Measurements from ENCODE around the gene ITLN2. TPM values are rescaled to one million over a fixed set of nuclear protein-coding genes. Genes with fewer than 3 reads are reported as not detected.
A peak's percentile ranks its signal among the peaks of the same experiment; 100 is the strongest.
"Not testable (repeated sequence)": the region's sequence is repeated elsewhere in the genome, so short reads cannot be mapped to it uniquely, and the experiment has no call there.

The ITLN2 gene
- polyA plus RNA-seq, 3 donors = 0.29 TPM; not detected in 2

DNA sequence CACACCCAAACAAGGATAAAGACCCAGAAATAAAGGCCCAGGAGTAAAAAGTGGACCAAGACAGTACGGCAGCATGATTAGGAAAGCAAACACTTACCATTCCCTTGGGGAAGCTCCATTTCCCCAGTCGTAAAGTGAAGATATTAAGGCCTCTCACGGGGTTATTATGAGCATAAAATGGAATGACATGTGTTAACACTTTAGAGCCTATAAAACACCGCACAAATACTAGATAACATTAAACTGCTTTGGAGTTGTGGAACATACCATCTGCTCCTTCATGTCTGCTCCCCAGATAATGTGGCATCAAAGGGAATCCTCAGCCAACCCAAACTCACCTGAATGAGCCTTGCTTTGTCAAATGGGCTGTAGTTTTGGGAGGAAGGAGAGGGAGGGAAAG is 8.9 kb upstream of the ITLN2 start:
- no peak for DNase-seq (ENCODE audit: extremely low read depth in 1 of 11, low read depth in 9 of 11, low spot score in 4 of 11)

DNA sequence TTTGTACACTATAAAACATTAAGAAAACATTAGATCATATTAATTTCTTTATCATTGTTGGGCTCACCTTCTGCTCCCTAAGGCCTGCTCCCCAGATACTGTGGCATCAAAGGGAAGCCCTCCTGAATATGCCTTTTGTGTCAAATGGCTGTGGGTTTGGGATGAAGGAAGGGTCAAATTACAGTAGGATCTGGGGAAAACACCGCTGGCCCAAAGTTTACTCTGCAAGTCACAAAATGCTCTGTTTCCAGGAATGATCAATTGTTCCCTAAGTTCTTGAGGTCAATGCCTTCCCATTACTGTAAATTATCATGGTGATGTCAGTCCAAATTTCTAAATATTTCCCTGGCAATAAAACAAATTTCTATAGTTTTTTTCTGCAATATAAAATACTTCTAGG is 6.8 kb upstream of the ITLN2 start:
- DNase-seq (ENCODE audit: extremely low read depth in 1 of 11, low read depth in 9 of 11, low spot score in 4 of 11) = no peak

DNA sequence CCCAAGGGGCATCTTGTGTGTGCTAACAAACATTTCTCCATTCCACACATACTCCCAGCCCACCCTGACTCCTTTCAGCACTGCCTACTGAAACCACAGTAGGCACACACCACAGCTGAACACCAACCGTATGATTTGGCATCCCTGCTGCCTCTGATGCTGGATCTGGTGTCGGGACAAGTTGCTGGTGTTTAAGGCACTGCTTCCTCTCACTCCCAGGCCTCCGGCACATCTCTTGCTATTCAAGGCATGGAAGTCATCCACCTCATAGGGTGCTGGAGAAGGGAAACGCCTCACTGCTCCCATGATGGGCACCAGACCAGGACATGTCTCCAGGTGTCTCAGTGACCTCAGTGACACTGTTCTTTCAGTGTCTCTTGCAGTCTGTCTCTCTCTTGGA is 2.4 kb upstream of the ITLN2 start:
- no peak for DNase-seq (ENCODE audit: extremely low read depth in 1 of 11, low read depth in 9 of 11, low spot score in 4 of 11)

- no peak for DNase-seq (ENCODE audit: extremely low read depth in 1 of 11, low read depth in 9 of 11, low spot score in 4 of 11)
Observed at GRCh38 chr1:160953030-160953429, 1.6 kb downstream of the ITLN2 start.

DNA sequence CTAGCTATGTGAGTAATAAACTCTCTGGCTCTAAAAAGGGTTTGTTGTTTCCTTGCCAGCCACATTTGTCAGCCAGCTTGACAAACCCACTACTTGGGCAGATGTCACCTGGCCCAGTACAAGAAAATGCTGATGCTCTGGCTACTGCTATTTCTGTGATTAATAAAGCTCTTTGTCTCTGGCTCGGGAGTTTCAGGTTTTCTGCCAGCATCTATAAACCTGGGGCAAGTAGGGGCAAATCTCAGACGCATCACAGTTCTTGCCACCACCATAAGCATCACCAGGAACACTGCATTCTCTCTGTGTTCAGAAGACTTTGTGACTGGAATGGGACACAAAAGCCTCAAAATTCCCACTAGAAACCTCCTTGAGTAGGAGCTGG is 2.5 kb downstream of the ITLN2 start:
- no peak for DNase-seq (ENCODE audit: extremely low read depth in 1 of 11, low read depth in 9 of 11, low spot score in 4 of 11)

DNA sequence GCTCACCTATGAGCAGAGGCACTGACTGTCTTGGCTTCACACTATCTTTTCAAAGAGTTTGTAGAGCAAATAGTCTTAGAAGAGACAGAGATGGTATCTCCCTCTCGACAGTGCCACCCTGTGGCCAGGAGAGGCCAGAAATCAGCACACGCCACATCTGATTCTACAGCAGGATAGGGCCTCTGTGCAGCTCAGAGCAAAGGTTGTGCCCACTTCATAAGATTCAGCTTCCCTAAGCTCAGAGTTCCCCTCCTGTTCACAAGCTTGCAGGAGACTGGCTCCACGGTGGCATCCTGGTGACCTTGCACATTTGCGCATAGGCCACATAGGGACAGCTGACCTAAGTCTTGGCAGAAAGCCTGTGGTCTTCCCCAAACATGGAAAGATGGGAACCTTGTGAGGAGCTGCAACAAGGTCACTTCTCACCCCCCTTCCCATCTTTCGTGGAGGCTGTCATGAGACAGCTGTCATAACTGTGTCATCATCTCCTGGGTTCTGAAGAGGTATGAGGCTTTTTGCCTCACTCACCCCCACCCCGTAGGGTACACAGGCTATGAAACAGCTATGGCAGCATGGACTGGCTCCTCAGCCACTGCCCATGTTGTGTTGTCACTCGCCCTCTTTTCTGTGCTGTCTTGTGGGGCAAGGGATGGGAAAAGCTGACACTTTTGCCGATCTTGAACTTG is 3.0 kb downstream of the ITLN2 start:
- DNase-seq (ENCODE audit: extremely low read depth in 1 of 11, low read depth in 9 of 11, low spot score in 4 of 11) = peak; percentile 17 to 56 (median 32)

- DNase-seq (ENCODE audit: extremely low read depth in 1 of 11, low read depth in 9 of 11, low spot score in 4 of 11) = no peak
Observed at GRCh38 chr1:160950657-160951056, 4.0 kb downstream of the ITLN2 start.

DNA sequence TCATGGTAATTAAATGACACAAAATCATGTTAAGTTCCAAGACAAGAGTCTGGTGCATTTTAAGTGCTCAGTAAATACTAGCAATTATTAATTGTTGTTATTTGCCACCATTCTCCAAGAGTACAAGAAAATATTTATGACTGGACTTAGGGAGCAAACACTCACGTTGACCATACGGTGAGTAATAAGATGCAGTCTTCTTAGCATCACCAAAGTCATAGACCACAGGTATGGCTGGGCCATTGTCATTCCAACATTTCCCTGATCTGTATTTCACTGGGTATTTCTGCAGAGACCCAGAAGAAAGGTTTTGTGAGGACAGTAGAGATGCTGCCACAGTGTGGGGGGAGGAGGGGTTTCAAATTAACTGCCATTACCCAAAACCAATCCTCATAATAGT is 4.7 kb downstream of the ITLN2 start:
- no peak for DNase-seq (ENCODE audit: extremely low read depth in 1 of 11, low read depth in 9 of 11, low spot score in 4 of 11)

GRCh38 chr1:160949216-160949880 is 5.3 kb downstream of the ITLN2 start:
- not testable (repeated sequence) for DNase-seq (ENCODE audit: extremely low read depth in 1 of 11, low read depth in 9 of 11, low spot score in 4 of 11)

DNA sequence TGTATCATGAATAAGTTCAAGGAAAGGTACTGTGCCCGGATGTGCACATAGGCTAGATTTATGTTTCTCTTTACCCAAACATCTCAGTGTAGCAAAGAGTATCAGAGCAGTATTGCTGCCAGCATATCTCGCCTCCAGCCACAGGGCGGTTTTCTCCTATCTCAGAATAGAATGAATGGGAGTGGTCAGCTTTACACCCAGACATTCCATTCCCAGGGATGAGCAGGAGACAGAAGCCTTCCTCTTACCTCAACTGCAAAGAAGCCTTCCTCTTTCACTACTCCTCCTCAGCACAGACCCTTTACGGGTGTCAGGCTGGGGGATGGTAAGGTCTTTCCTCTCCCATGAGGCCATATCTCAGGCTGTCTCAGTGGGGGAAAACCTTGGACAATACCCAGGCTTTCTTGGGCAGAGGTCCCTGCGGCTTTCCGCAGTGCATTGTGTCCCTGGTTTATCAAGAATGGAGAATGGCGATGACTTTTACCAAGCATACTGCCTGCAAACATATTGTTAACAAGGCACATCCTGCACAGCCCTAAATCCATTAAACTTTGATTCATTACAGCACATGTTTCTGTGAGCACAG is 7.3 kb downstream of the ITLN2 start:
- DNase-seq (ENCODE audit: extremely low read depth in 1 of 11, low read depth in 9 of 11, low spot score in 4 of 11) = not testable (repeated sequence)

GRCh38 chr1:160945881-160946280 is 8.7 kb downstream of the ITLN2 start:
- DNase-seq (ENCODE audit: extremely low read depth in 1 of 11, low read depth in 9 of 11, low spot score in 4 of 11) = not testable (repeated sequence)

DNA sequence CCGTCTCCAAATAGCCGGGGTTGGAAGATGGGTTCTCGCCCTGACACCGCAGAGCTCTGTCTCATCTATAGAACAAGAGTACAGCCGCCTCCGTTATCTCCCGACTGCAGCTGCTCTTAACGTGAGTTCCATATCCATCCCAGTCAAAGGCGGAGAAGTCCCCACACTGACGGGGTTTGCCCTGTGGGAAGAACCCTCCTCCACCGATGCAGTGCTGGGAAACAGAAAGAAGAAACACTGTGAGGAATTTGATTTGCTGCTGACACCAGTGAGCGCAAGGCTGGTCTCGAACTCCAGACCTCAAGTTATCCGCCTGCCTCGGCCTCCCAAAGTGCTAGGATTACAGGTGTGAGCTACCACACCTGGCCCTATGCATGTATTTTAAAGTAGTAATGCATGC is 9.5 kb downstream of the ITLN2 start:
- DNase-seq (ENCODE audit: extremely low read depth in 1 of 11, low read depth in 9 of 11, low spot score in 4 of 11) = no peak

DNA sequence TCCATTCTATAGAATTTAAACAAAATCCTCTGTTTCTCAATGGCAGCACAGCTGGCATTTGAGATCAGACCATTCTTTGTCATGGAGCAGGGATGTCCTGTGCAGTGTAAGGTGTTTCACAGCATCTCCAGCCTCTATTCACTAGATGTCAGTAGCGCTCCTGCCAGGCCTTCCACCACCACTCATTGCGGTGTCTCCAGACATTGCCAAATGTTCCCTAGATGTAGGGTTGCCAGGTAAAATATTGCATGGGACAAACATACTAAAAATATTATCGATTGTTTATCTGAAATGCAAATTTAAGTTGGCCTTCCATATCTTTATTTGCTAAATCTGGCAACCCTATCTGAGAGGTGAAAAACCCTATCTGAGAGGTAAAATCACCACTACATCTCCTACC is 11.7 kb downstream of the ITLN2 start:
- no peak for DNase-seq (ENCODE audit: extremely low read depth in 1 of 11, low read depth in 9 of 11, low spot score in 4 of 11)

DNA sequence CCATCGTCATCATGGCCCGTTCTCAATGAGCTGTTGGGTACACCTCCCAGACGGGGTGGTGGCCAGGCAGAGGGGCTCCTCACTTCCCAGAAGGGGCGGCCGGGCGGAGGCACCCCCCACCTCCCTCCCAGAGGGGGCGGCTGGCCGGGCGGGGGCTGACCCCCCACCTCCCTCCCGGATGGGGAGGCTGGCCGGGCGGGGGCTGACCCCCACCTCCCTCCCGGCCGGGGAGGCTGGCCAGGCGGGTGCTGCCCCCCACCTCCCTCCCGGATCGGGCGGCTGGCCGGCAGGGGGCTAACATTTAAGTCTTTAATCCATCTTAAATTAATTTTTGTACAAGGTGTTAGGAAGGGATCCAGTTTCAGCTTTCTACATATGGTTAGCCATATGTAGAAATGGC is 17.9 kb downstream of the ITLN2 start:
- not testable (repeated sequence) for DNase-seq (ENCODE audit: extremely low read depth in 1 of 11, low read depth in 9 of 11, low spot score in 4 of 11)

DNA sequence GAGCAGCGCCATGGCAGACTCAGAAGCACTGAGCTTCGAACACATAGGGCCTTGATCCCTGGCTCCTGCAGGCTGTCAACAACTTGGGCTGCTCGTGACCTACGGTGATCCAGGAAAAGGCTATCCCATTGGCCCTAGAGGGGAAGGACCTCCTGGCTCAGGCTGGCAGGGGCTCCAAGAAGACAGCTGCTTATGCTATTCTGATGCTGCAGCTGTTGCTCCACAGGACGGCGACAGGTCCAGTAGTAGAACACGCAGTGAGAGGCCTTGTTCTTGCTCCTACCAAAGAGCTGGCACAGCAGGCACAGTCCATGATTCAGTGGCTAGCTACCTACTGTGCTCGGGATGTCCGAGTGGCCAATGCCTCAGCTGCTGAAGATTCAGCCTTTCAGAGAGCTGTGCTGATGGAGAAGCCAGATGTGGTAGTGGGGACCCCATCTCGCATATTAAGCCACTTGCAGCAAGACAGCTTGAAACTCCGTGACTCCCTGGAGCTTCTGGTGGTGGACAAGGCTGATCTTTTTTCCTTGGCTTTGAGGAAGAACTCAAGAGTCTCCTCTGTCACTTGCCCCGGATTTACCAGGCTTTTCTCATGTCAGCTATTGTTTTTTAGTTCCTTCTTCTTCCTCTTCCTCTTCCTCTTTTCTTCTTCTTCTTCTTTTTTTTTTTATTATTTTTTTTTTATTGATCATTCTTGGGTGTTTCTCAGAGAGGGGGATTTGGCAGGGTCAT is 18.9 kb downstream of the ITLN2 start:
- no peak for DNase-seq (ENCODE audit: extremely low read depth in 1 of 11, low read depth in 9 of 11, low spot score in 4 of 11)

DNA sequence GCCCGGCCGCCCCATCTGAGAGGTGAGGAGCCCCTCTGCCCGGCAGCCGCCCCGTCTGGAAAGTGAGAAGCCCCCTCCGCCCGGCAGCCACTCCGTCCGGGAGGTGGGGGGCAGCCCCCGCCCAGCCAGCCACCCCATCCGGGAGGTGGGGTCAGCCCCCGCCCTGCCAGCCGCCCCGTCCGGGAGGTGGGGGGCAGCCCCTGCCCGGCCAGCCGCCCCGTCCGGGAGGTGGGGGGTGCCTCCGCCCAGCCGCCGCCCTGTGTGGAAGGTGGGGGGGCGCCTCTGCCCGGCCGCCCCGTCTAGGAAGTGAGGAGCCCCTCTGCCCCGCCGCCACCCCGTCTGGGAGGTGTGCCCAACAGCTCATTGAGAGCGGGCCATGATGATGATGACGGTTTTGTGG is 21.3 kb downstream of the ITLN2 start:
- DNase-seq (ENCODE audit: extremely low read depth in 1 of 11, low read depth in 9 of 11, low spot score in 4 of 11) = not testable (repeated sequence)

DNA sequence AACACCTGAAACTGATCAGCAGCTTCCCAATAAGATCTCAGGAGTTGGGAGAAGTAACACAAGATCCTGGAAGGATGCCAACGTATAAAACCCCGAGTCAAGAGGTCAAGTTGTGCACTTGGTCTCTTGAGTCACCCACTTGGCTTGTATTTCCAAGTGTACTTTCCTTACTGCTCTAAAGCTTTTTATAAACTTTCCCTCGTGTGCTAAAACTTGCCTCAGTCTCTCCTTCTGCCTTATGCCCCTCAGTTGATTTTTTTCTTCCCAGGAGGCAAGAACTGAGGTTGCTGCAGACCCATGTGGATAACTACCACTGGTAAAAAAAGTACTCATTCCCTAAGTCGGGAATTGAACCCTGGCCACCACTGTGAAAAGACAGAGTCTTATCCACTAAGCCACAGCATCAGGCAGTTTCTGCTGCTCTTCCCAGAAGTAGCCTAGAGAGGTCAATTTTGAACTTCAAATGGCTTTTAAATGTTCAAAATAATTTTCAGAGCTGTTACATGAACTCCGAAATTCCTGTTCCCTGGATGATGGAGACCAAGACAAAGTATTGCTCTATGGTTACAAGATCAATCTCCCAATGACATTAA is 28.9 kb downstream of the ITLN2 start:
- no peak for DNase-seq (ENCODE audit: extremely low read depth in 1 of 11, low read depth in 9 of 11, low spot score in 4 of 11)

DNA sequence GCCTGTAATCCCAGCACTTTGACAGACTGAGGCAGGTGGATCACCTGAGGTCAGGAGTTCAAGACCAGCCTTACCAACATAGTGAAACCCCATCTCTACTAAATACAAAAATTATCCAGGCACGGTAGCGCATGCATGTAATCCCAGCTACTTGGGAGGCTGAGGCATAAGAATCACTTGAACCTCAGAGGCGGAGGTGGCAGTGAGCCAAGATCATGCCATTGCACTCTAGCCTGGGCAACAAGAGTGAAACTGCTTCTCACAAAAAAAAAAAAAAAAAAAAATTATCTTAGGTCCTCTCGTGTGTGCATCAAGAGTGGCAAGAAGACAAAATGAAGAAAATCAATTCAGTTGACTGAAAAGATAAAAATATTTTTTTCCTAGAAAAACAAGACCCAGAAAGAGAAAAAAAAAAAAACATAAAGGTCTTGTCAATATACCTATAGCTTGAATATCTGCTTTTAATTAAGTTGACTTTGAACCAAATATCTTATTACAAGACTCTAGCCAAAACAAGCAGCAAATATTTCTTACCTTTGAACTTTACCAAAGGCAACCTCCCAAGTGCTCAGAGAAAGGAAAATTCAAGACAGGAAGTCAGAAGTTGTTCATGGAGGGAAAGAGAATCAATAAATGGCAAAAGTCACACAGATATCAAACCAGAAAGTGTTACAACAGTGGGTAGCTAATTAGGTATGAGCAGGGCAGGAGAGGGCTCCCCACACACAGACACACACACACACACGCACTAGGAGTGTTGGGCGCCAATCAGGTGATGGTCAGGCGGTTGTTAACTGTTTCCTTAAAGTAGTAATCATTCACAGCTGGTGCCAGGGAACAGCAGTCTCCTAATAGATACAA is 29.6 kb downstream of the ITLN2 start:
- DNase-seq (ENCODE audit: extremely low read depth in 1 of 11, low read depth in 9 of 11, low spot score in 4 of 11) = no peak

- DNase-seq (ENCODE audit: extremely low read depth in 1 of 11, low read depth in 9 of 11, low spot score in 4 of 11) = no peak
Observed at GRCh38 chr1:160916666-160917065, 37.9 kb downstream of the ITLN2 start.
